Esophagus muscularis mucosa (tissue), 4 donors: ENCODE results near the gene NRIP1.

Source experiments
- EP300 ChIP-seq: sonication (generic); formaldehyde crosslinking; IDR thresholded peaks from one replicate; pipeline ENCODE4 v1.6.1; 2017; ENCODE audit warnings: antibody characterized with exemption
- POLR2A ChIP-seq: fragments of 450-650 bp; IDR thresholded peaks from one replicate; pipeline ENCODE4 v1.6.1; 2017; ENCODE audit warnings: antibody characterized with exemption, moderate library complexity, mild to moderate bottlenecking, low read depth
- TF ChIP-seq, protein P1 (sequence below), 3 experiments: fragments of 200-600 bp in 2 of 3; fragments of 450-650 bp in 1 of 3; sonication (generic) in 2 of 3; IDR thresholded peaks; one replicate each; pipeline ENCODE4 v1.5.1; 2017 to 2019; ENCODE audit warnings: antibody characterized with exemption in 3 of 3, mild to moderate bottlenecking in 2 of 3, moderate library complexity in 1 of 3

- TF ChIP-seq, protein P1, sequence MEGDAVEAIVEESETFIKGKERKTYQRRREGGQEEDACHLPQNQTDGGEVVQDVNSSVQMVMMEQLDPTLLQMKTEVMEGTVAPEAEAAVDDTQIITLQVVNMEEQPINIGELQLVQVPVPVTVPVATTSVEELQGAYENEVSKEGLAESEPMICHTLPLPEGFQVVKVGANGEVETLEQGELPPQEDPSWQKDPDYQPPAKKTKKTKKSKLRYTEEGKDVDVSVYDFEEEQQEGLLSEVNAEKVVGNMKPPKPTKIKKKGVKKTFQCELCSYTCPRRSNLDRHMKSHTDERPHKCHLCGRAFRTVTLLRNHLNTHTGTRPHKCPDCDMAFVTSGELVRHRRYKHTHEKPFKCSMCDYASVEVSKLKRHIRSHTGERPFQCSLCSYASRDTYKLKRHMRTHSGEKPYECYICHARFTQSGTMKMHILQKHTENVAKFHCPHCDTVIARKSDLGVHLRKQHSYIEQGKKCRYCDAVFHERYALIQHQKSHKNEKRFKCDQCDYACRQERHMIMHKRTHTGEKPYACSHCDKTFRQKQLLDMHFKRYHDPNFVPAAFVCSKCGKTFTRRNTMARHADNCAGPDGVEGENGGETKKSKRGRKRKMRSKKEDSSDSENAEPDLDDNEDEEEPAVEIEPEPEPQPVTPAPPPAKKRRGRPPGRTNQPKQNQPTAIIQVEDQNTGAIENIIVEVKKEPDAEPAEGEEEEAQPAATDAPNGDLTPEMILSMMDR (IDR thresholded peaks at IDR 0.05) = no peak
- TF ChIP-seq EP300 (no peak), POLR2A (no peak)
Observed at GRCh38 chr21:15007716-15008296, 57.0 kb downstream of the NRIP1 start.
